ENCODE results near the gene GPSM3.
"Not testable (repeated sequence)": the region's sequence is repeated elsewhere in the genome, so short reads cannot be mapped to it uniquely, and the experiment has no call there.

Gene GPSM3

DNA sequence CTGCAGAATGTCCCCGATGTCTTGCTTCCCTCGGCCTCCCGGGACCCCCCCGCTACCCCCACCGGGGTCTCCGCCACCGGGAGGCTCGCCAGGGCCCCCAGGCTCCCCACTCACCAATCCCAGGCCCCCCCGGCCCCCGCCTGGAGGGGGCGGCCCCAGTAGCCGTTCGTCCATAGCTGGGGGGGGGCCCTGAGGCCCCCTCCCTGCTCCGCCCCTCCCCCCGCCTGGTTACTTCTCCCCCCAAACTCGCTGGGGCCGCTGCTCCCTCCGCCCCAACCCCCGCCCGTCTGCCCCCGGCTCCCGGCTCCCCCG, 2.7 kb downstream of the GPSM3 start:
- Histone ChIP-seq H3K27ac (peak overlapping the region; percentile 93 to 100 (median 99)), H3K4me3 (peak overlapping the region; percentile 69 to 92 (median 74))

DNA sequence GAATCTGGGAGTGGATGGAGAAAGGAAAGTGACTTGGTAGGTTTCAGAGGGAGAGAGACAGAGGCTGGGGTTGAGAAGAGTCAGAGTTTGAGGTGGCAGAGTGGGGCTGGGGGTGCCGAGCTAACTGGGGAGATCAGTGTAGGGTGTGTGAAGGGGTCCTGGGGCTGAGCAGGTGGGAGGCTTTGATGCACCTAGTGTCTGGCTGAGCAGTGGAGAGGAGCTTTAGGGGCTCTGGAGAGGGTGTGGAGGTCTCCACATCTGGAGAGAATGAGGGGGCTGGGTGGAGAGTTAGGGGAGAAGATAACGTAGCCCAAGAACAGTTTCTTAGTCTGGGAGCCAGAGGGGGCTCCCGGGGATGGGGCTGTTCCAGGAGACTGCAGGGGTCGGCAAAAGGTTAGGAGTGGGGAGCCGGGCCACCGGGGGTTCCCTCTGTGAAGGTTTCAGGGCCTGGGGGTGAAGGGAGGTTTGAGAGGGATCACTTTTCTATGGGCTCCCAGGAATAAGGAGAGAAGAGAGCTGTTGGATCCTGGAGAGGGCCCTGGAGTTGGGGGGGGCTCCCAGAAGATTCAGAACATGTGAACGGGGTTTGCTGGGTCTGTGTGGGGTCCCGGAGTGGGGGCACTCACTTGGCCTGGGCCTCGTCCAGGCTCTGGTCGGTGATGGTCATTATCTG, 3.2 kb downstream of the GPSM3 start:
- H3K27ac ChIP-seq, result peak overlapping the region; percentile 93 to 100 (median 99)
- H3K4me3 ChIP-seq, result peak overlapping the region; percentile 69 to 92 (median 74)

- Histone ChIP-seq H3K4me3 (peak overlapping the region; percentile 69 to 92 (median 74)), H3K27ac (peak overlapping the region in 20 of 21 experiments; percentile 94 to 100 (median 99))
Observed at GRCh38 chr6:32188381-32189068, 3.9 kb downstream of the GPSM3 start.

DNA sequence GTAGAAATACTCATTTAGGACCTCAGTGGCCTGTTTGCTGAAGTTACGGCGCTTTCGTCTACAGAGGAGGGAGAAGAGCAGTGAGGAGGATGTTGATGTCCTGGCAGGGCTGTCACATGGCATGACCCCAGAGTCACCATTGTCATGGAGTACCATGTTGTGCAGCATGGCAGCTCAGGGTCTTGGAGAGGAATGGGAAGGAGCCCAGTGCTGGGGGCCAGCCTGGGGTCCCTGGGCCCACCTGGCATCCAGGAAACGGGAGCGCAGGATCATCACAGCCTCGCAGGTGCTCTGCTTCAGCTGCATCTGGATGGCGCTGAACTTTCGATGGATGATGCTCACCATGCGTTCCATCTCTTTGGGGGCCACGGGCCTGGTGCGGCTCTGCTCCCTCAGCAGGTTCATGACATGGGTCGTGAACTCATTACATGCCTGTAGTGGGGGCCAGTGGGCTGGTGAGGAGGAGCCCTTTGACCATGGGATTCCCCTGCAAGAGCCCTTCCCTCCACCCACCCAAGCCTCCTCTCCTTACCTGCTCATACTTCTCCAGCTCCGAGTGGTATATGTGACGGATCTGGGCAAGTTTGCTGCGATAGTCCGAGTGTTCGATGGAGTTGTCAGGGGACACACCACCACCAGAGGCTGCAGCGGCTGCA, 4.6 kb downstream of the GPSM3 start:
- Histone ChIP-seq H3K27ac (peak overlapping the region in 15 of 21 experiments; percentile 95 to 100 (median 99)), H3K4me3 (peak overlapping the region in 4 of 7 experiments; percentile 69 to 83 (median 72))

DNA sequence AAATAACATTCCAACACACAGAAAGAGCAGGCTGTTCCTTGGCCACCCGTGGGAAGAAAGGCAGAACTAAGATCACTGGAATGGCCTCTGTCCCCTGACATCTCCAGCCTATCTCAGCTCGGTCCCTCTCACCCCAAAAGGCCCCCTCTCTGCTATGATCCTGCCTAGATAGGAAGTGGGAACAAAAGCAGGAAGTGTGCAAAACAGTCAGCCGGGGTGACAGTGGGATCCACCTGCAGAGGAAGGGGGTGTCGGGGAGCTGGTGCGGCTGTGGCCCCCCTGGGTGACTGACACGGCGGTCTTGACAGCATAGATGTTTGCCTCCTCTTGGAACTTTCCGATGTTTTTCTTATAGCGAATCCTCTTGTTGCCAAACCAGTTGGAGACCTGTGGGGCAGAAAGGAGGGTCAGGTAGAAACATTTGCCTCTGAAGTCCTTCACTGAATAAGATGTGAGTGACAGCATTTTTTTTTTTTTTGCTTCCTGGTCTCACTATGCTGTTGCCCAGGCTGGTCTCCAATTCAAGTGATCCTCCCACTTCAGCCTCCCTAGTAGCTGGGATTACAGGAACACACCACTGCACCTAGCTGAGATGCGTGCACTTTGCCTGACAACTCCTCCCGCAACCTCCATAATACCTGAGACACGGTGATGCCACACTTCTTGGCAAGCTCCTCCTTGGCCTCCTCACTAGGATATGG, 5.3 kb downstream of the GPSM3 start:
- Histone ChIP-seq H3K4me3 (no peak overlapping the region), H3K27ac (peak overlapping the region in 16 of 21 experiments; percentile 7 to 100 (median 63))

- not testable (repeated sequence) for H3K4me3 ChIP-seq
- H3K27ac ChIP-seq, result peak overlapping the region in 16 of 21 experiments; percentile 7 to 100 (median 63)
Observed at GRCh38 chr6:32186151-32186840, 6.1 kb downstream of the GPSM3 start.

DNA sequence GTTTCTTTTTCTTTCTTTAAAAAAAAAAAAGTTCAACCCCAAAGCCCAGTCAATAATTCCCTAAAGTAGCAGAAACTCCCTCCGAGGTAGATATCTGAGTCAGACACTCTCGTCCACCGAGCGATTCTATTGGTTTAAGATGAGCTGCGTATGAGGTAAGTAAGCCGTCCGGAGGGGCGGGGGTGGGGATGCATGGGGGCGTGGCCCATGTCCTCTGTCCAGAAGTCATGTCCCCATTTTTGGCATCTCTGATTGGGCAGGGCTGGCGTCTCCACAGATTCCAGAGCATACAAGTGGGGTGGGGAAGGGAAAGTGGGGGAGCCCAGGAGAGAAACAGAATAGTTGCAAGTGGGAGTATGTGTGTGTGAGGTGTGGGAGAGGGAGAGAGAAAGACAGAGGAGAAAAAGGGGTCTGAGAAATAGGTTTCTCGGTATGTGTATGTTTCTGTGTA, 6.7 kb downstream of the GPSM3 start:
- peak overlapping the region in 15 of 21 experiments; percentile 7 to 100 (median 65) for H3K27ac ChIP-seq

DNA sequence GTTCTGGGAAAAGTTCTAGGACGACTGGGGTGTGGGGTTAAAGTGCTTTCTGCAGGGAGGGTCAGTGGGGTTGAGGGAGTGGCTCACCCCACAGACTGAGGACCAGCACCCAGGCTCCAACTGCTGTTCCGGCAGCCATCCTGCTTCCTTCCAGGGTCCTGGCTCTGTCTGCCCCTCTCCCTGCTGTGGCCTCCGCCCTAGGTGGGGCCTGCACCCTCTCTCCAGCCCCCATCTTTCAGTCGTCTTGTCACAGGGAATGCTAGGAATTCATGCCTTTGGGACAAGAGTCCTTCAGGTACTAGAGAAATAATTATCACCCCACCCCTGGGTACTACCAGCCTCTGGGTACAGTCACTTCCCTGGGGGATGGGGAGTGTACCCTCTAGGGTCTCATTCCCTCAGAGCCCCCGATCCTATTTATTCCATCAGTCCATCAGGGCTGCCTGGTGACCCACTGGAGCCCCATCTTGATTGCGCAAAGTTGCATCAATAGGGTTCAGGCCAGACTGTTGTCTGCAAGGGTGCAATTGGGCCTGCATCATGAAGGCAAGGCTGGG, 8.3 kb downstream of the GPSM3 start, which contains the start of gene AGER:
AGER (minus strand) TSS at position 170 of the 557 bp plus-strand sequence; CDS start at position 139, 31 bp downstream.
- Histone ChIP-seq H3K27ac (peak within 1 kb of the TSS in 13 of 21 experiments; percentile 7 to 100 (median 50)), H3K4me3 (no peak within 1 kb of the TSS)

More for the DNA sequence above, 6.7 kb downstream of the GPSM3 start:
- H3K4me3 ChIP-seq, result not testable (repeated sequence)

DNA sequence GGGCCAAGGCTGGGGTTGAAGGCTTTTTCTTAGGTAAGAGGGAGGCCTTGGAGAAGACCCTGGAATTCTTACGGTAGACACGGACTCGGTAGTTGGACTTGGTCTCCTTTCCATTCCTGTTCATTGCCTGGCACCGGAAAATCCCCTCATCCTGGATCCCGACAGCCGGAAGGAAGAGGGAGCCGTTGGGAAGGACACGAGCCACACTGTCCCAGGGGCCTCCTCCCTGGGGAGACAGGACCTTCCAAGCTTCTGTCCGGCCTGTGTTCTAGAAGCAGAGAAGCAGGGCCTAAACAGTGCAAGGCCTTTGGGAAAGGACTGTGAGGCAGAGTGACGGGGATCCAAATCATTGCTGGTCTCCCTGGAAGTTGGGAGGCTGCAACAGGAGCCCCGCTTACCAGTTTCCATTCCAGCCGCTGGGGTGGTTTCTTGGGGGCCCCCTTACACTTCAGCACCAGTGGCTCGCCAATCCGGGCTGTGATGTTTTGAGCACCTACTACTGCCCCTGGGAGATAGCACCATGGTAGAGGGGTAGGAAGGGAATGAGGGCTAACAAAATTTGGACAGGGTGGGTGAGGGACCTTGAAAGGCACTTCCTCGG, 8.9 kb downstream of the GPSM3 start:
- Histone ChIP-seq H3K4me3 (no peak overlapping the region), H3K27ac (peak overlapping the region in 12 of 21 experiments; percentile 10 to 78 (median 44))

- H3K4me3 ChIP-seq, result no peak overlapping the region
- H3K27ac ChIP-seq, result peak overlapping the region in 12 of 21 experiments; percentile 8 to 78 (median 44)
Observed at GRCh38 chr6:32183030-32183429, 9.4 kb downstream of the GPSM3 start.

- no peak overlapping the region for H3K4me3 ChIP-seq
- H3K27ac ChIP-seq, result peak overlapping the region in 10 of 21 experiments; percentile 10 to 78 (median 38)
Observed at GRCh38 chr6:32182555-32182981, 9.9 kb downstream of the GPSM3 start.

- H3K4me3 ChIP-seq, result no peak overlapping the region
- H3K27ac ChIP-seq, result peak overlapping the region in 10 of 21 experiments; percentile 10 to 78 (median 40)
Observed at GRCh38 chr6:32181915-32182529, 10.4 kb downstream of the GPSM3 start.

DNA sequence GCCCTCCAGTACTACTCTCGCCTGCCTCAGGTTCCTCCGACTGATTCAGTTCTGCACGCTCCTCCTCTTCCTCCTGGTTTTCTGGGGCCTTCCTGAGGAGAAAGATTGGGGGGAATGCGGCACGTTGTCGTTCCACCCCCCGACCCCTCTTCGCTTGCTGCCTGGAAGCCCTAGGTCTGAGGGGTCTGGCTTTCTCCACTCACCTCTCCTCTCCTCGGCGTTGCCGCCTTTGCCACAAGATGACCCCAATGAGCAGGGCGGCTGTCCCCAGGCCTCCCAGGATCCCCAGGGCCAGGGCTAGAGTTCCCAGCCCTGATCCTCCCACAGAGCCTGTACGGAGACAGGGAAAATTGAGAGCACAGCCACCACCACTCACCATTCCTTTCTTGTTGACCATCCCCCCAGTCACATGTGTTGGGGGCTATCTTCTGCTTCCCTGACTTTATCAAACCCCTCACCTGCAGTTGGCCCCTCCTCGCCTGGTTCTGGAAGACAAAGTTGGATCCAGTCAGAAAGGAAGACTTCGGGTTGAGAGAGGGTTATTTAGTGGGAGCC, 11.2 kb downstream of the GPSM3 start:
- Histone ChIP-seq H3K27ac (peak overlapping the region in 5 of 21 experiments; percentile 4 to 78 (median 29)), H3K4me3 (no peak overlapping the region)

GRCh38 chr6:32179766-32180405, 12.6 kb downstream of the GPSM3 start:
- no peak overlapping the region for H3K4me3 ChIP-seq

GRCh38 chr6:32178547-32179440, 13.6 kb downstream of the GPSM3 start:
- Histone ChIP-seq H3K27ac (peak overlapping the region; percentile 14 to 99 (median 92)), H3K4me3 (peak overlapping the region; percentile 49 to 93 (median 80))

More at GRCh38 chr6:32179766-32180405, 12.6 kb downstream of the GPSM3 start:
- peak overlapping the region in 9 of 21 experiments; percentile 8 to 99 (median 82) for H3K27ac ChIP-seq

Measured in skin epidermis (tissue), 12 donors.